ENCODE measurements around the gene GATB.
"Not testable (repeated sequence)": the region's sequence is repeated elsewhere in the genome, so short reads cannot be mapped to it uniquely, and the experiment has no call there.

The GATB gene

DNA sequence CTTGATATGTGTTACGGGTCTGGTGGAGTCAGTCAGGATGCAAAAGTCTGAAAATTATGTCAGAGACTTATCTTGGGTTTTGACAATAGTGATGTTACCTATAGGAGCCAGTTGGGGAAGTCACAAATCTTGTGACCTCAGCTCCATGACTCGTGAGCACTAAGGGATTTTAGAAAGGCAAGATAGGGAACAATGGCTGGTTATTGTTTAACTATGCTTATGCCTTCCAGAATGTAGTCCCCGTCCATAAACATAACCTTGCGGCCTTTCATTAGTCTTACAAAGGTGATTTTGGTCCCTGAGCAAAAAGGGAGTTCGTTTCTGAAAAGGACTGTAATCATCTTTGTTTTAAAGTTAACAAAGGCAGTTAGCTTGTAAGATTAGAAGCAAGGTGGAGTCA lies 23.9 kb upstream of the GATB start:
- DNase-seq (ENCODE audit: low read depth) = no peak

DNA sequence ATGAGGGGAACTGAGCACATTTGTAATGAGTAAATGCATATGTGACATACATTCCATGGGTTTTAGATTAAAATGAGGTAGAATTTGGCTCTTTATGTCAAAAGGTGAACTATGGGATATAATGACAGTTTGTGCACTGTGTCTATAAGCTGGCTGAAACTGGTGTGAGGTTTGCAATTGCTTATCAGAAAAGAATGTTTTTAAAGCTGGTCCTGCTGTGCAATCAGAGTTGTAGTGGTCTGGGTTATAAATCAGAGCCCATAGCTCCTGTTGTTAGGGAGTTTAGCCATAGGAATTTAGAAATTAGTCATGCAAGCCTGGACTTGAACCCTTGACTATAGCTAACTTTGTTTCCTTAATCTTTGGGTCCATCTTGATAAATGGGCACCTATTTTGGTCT lies 23.1 kb upstream of the GATB start:
- no peak for DNase-seq (ENCODE audit: low read depth)

- no peak for DNase-seq (ENCODE audit: low read depth)
Measured at GRCh38 chr4:151782296-151782695, 21.5 kb upstream of the GATB start.

GRCh38 chr4:151781026-151781425 lies 20.2 kb upstream of the GATB start:
- DNase-seq (ENCODE audit: low read depth) = no peak

GRCh38 chr4:151777471-151777870 lies 16.7 kb upstream of the GATB start:
- no peak for DNase-seq (ENCODE audit: low read depth)

- DNase-seq (ENCODE audit: low read depth) = no peak
Measured at GRCh38 chr4:151774324-151774723, 13.5 kb upstream of the GATB start.

GRCh38 chr4:151772274-151772673 lies 11.5 kb upstream of the GATB start:
- DNase-seq (ENCODE audit: low read depth) = no peak

DNA sequence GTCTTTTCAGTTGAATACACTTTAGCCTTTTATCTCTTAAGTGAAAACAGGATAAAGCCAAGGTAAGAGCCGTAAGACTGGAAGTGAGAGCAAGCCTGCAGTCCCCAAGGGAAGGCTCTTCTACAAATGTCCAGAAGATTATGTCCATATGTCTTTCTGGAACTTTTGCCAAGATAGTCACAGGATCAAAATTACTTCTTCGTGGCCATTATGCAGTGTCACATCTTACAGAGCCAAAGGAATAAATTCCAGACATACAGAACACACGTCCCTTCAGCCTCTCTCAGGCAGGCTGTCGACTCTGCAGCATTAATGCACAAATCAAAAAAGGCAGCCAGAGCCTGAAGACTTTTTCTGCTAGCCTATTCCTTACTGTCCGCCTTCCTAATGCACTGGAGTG lies 10.9 kb upstream of the GATB start:
- no peak for DNase-seq (ENCODE audit: low read depth)

DNA sequence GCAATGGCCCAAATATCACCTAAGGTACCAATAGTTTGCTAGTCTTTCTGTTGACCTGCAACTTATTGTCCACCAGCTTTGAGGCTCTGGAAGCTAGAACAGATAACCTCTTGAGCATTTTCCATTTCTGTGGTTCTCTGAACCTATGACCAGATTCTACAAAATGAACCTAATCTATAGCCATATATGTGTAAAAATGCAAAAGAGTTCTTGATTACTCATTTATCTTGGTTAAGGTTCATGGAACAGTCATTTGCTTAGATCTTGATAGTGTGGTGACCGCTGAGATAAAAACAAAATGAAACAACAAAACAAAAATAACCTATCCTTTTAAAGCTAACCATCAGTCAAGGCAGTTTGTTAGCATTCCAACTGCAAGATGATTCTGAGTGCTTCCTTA lies 9.3 kb upstream of the GATB start:
- no peak for DNase-seq (ENCODE audit: low read depth)

GRCh38 chr4:151768835-151769234 lies 8.0 kb upstream of the GATB start:
- no peak for DNase-seq (ENCODE audit: low read depth)

- no peak for DNase-seq (ENCODE audit: low read depth)
Measured at GRCh38 chr4:151766691-151767090, 5.9 kb upstream of the GATB start.

GRCh38 chr4:151760002-151760401 lies 805 bp downstream of the GATB start:
- DNase-seq (ENCODE audit: low read depth) = no peak

DNA sequence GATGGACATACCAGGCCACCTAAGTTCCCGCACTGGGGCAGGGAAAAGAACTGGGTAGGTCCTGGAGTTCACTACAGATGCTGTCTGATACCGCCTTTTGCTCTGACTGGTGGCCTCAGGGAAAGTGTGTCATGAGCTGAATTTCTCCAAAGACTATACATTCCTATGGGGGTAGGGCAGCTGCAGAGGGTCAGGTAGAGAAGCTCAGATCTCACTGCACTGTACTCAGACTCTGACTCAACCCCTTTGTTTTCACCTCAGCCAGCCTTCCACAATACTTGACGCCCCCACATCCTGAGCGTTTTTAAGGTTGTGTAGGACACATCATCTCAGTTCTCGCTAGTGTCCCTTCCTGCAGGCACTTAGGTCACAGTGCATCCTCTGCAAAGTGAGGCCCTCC lies 7.8 kb downstream of the GATB start:
- DNase-seq (ENCODE audit: low read depth) = no peak

DNA sequence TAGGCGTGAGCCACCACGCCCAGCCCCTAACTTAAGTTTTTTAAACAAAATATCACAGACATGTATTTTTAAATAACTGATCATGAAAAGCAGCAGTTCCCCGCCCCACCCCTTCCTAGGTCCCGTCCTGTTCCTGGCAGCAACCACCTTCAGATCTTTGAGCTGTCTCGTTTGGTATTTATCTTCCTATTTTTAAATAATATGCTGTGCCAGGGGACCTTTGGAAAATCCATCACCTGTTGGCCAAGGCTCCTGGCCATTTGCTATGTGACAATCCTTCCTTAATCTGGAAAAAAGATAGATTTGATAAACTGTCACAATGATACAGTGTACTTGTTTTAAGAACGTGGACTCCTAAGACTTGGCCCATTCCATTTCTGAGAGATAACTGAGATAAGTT lies 10.7 kb downstream of the GATB start:
- DNase-seq (ENCODE audit: low read depth) = no peak

DNA sequence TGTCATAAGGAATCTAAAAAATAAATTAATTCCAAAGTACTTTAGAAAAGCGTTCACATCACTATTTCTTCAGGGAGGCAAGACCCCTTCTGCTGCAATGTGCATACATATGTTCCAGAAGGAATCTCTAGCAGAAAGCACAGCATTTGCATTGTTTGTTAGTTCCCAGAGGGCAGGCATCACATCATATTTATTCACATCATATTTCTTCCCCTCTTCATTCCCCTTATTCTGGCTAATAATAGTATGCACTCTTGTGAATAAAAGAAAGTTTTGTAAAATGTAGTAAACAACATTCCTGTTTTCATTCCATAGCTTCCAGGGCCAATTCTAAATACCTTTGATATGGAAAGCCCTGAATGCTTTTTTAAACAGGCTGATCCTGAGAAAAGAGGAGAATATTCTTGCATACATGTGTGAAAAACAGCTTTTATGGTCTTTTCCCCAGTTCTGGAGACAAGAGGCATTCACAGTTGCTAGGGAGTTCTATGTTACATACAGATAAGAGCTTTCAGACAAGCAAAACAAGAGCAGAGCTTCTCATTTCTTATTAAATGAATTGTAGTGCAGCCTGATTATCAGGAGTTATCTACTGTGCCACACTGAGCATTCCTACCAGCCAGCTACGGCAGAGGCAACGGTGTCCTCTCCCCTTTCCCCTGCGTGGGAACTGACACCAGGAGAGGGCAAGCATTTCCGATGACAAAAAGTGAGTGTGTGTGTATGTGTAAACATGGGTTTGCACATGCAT lies 15.2 kb downstream of the GATB start:
- no peak for DNase-seq (ENCODE audit: low read depth)

DNA sequence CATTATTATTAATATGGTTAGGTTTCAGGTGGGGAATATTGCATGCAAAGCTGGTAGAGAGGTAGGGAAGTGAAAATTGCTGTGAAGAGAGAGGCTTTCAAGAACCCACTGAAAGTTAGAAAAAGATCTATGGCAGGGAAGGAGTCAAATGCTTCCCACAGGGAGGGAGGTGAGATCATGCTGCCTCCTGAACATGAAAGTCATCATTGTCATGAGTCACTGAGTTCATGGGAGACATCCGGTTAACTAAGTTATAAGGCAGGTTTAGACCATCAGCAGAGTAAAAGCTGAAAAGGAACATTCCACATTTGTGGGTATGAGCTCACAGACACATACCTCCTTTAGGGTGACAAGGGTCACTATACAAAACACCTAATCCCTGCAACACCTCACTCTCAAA lies 16.2 kb downstream of the GATB start:
- DNase-seq (ENCODE audit: low read depth) = peak; percentile 63

DNA sequence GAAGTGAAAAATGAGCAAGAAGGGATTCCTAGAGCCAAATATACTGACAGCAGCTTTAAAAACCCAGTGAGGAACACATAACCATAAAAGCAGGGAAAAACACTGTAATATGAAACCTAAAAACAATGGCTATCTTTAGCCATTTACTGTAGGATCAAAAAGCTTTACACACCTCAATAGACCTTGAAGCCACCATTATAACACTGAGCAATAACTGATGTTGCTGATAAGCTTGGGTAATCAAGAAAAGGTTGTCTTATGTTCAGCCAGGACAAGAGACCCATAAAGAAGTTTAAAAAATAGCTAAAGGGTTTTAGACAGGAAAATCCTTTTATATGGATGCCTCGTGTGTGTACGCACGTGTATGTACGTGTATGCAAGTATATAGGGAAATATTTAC lies 16.9 kb downstream of the GATB start:
- no peak for DNase-seq (ENCODE audit: low read depth)

- DNase-seq (ENCODE audit: low read depth) = no peak
Measured at GRCh38 chr4:151743128-151743854, 17.5 kb downstream of the GATB start.

DNA sequence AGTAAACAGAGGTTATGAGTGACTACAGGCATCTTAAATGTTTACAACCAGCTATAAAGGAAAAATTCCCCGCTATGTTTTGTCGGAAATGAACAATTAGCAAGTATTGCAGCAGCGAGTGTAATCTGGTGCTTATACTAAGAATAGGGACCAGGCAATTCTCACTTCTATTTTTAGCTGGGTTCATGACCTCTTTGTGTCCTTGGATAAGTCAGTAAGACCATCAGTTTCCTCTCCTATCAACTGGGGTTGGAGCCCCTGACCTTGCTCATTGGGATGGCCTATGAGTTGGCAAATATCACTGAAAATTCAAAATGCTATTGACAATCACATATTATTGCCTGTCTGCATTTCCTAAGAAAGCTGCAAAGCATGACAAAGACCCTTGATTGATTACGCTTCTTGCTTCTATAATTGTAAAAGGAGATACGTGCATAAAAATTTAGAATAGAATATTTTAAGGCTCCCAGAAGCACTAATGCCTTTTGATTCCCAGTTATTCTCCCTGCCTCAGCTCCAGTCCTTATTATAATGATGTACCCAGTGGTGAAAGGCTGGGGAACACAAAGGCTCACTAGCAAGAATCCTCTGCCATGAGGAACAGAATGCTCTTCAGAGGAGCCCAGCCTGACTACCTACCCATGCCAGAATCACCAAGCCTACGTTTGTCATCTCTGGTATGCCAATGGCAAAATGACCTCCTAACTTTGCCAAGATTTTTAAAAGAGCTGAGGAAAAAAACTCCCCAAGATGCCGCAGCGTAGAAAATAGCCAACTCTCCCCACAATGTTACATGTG lies 21.9 kb downstream of the GATB start:
- DNase-seq (ENCODE audit: low read depth) = no peak

DNA sequence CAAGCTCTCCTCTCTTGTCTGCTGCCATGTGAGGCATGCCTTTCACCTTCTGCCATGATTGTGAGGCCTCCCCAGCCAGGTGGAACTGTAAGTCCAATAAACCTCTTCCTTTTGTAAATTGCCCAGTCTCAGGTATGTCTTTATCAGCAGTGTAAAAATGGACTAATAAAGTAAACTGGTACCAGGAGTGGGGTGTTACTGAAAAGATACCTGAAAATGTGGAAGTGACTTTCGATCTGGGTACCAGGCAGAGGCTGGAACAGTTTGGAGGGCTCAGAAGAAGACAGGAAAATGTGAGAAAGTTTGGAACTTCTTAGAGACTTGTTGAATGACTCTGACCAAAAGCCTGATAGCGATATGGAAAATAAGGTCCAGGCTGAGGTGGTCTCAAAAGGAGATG lies 24.0 kb downstream of the GATB start:
- DNase-seq (ENCODE audit: low read depth) = not testable (repeated sequence)

GRCh38 chr4:151736361-151736760 lies 24.4 kb downstream of the GATB start:
- DNase-seq (ENCODE audit: low read depth) = no peak

GRCh38 chr4:151731670-151732069 lies 29.1 kb downstream of the GATB start:
- not testable (repeated sequence) for DNase-seq (ENCODE audit: low read depth)
